Stimulated activated CD4-positive, alpha-beta T cell treated with anti-CD3 and anti-CD28 coated beads, Interleukin-12 subunit alpha, Interleukin-12 subunit beta, amount 100 ng/mL, for 4 hours (primary cell): ENCODE results near the gene ZFP82.

Source experiments
- DNase-seq: peaks from one replicate; pipeline ENCODE4 v3.0.0-alpha.2; 2020

ZFP82 gene

GRCh38 chr19:36418287-36419001, at the start of gene ZFP82:
Gene ZFP82, minus strand, starts transcription at chr19:36418644. Its CDS starts 8,855 bp downstream, at chr19:36409789.
- peak; percentile 73 for DNase-seq

GRCh38 chr19:36460046-36460445, 41.6 kb upstream of the ZFP82 start:
- no peak for DNase-seq

GRCh38 chr19:36456831-36457230, 38.4 kb upstream of the ZFP82 start:
- DNase-seq: no peak

DNA sequence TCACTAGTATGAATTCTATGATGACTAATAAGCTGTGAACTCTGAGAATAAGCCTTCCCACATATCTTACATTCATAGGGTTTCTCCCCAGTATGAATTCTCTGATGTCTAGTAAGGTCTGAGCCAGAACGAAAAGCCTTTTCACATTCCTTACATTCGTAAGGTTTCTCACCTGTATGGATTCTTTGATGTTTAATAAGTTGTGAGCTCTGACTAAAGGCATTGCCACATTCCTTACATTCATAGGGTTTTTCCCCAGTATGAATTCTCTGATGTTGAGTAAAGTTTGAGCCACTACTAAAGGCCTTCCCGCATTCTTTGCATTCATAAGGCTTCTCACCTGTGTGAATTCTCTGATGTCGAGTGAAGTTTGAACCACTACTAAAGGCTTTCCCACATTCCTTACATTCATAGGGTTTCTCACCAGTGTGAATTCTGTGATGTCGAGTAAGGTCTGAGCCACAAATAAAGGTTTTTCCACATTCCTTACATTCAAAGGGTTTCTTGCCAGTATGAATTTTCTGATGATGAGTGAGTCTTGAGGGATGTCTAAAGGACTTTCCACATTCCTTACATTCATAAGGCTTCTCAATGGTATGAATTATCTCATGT, 30.7 kb upstream of the ZFP82 start:
- no peak for DNase-seq

DNA sequence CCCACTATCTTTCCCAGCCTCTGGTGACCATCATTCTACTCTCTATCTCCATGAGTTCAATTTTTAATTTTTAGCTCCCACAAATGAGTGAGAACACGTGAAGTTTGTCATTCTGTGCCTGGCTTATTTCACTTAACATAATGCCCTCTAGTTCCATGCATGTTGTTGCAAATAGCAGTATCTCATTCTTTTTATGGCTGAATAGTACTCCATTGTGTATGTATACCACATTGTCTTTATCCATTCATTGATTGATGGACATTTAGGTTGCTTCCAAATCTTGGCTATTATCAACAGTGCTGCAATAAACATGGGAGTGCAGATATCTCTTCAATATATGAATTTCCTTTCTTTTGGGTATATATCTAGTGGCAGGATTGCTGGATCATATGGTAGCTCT, 22.9 kb upstream of the ZFP82 start:
- no peak for DNase-seq

GRCh38 chr19:36436531-36436930, 18.1 kb upstream of the ZFP82 start:
- no peak for DNase-seq

DNA sequence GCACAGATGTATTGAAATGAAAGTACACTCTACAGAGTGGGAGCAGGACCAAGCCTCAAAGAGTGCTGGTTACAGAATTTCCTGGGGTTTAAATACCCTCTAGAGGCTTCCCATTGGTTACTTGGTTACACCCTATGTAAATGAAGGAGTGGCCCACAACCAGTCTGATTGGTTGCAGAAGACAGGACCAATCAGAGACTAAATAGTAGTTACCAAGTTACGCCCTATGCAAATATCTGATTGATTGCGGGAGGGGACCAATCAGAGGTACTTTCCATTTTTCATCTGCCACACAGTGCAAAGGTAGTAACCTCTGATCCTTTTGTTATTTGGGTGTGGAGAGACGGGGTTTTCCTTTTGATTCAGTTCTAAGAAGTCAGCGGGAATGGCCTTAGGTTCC, 5.5 kb upstream of the ZFP82 start:
- no peak for DNase-seq

GRCh38 chr19:36421749-36422481, 3.5 kb upstream of the ZFP82 start:
- DNase-seq: no peak

DNA sequence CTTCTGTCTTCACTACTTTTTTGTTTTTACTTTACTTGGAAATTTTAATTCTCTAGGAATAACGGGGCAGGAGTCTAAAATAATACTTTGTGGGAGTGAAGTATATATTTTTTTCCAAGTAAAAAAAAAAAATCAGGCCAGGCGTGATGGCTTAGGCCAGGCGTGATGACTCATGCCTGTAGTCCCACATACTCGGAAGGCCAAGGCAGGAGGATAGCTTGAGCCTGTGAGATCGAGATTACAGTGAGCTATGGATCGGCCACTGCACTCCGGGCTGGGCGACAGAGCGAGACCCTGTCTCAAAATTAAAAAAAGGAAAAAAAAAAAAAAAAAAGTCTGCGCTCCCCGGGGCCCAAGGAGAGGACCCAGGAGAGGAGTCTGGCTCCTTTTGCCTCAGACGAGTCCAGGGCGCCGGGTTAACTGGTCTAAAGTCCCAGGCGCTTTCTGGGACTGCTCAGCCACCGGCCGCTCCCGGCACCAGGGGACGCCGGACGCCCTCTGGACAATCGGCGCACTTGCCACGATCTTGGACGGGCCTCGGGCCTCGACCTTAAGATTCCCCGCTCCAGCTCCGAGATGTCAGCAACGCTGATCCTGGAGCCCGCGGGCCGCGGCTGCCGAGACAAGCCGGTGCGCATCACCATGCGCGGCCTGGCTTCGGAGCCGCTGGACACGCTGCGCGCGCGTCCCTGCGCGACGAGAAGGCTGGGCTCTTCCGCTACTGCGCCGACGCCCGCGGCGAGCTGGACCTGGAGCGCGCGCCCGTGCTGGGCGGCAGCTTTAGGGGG, 2.7 kb upstream of the ZFP82 start:
- no peak for DNase-seq

DNA sequence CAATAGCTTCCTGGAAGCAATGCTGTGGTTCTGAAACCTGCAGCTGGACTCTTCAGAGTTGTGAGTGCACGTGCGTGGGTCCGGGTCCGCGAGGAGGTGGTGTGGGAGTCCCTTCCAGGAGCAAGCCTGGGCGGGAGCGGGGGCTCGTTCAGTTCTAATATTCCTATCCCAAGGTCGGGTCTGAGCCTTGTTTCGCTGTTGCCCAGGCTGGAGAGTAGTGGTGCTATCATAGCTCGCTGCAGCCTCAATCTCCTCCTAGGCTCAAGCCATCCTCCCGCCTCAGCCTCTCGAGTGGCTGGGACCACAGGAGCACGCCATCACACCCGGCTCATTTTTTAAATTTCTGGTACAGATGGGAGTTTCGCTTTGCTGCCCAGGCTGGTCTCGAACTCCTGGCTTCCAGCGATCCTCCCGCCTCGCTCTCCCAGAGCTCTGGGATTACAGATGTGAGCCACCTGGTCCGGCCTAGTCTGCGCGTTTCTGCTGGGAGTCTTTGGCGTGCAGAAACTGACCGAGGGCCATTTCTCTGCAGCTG, 625 bp downstream of the ZFP82 start:
- DNase-seq: no peak

- no peak for DNase-seq
These were observed 8.6 kb downstream of the ZFP82 start for GRCh38 chr19:36409841-36410240.

DNA sequence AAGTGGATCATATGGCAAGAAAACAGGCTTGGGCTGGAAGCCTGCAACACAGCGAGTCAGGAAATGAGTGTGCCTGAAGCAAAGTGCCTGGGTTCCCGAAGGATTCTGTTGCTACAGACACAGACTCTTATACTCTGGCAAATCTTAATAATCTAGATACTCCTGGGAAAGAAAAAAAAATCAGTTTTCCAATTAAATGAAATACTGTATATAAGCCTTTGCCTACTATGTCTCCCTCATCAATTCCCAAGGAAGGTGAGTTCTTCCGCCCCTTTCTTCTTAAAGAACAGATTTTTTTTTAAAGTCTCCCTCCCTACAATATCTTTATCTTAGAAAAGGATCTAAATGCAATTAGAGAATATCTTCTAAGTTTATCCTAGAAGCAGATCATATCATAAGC, 10.3 kb downstream of the ZFP82 start:
- no peak for DNase-seq

- no peak for DNase-seq
These were observed 13.9 kb downstream of the ZFP82 start for GRCh38 chr19:36404498-36404897.

- DNase-seq: no peak
These were observed 17.0 kb downstream of the ZFP82 start for GRCh38 chr19:36401475-36401874.

DNA sequence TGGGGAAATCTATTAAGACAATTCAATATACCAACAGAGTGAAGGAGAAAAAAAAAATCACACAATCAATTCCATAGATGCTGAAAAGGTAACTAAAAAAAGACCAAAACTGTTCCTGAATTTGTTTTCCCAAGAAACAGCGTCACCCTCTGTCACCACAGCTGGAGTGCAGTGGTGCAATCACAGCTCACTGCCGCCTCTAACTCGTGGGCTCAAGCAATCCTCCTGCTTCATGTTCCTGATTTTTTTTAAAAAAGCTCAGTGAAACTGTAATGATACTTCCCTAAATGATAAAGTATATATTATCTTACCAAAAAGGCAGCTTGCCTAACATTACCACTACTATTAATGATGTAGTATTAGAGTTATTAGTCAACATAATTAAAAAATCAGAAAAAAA, 19.9 kb downstream of the ZFP82 start:
- DNase-seq: no peak

DNA sequence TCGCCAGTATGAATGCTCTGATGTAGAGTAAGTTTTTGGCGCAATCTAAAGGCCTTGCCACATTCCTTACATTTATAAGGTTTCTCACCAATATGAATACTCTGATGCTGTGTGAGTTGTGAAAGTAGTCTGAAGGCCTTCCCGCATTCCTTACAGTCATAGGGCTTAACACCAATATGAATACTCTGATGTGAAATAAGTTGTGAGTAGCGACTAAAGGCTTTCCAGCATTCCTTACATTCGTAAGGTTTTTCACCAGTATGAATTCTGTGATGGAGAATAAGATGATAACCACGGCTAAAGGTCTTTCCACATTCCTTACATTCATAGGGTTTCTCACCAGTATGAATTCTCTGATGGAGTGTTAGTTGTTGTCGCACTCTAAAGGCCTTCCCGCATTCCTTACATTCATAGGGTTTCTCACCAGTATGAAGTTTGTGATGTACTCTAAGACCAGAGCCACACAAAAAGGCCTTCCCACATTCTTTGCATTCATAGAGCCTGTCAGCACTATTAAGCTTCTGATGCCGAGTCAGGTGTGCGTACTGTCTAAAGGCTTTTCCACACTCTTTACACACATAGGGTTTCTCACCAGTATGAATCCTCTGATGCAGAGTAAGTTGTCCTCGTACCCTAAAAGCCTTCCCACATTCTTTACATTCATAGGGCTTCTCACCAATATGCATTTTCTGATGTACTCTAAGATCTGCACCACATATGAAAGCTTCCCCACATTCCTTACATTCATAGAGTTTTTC, 25.3 kb downstream of the ZFP82 start:
- no peak for DNase-seq

GRCh38 chr19:36379510-36379819, 39.0 kb downstream of the ZFP82 start:
- DNase-seq: no peak

DNA sequence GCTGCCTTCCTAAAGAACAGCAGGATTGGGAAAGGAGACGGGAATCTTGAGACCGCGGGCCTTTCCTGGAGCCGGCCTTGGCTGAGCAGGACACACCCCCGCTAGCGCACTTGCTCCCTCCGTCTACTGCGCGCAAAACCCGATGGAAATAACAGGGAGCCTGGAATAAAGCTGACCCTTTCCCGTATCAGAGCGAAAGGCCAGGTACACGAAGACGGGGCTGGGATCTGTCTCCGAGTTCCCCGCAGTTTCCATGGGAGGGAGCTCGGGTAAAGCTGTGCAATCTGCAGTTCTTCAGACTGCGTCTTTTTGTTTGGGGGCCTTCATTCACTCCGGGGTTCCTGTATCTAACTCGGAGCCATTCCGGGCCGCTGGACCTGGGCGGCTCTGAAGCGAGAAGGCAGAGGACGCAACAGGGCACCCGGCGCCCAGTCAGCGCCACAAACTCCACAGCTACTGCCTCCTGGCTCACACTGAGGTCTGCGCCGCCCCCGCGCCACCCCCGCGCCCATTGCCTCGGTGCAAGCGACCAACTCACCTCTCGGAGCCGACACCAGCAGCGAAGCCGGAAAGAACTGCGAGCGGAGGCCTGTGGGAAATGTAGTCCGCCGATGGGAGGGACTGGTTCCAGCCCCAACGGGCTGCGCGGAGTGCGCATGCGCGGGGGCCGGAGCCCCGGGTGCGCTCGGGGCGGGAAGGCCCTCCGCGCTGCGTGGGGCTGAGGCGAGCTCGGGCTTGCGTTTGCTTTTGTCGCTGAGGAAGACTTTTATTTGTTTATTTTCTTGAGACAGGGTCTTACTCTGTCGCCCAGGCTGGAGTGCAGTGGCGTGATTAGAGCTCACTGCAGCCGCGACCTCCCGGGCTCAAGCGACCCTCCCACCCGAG, 39.6 kb downstream of the ZFP82 start, which contains the start of gene ZFP14:
ZFP14 (minus strand) TSS at position 577 of the 885 bp plus-strand sequence. CDS start 11,309 bp downstream, outside the sequence.
- DNase-seq: peak; percentile 93

DNA sequence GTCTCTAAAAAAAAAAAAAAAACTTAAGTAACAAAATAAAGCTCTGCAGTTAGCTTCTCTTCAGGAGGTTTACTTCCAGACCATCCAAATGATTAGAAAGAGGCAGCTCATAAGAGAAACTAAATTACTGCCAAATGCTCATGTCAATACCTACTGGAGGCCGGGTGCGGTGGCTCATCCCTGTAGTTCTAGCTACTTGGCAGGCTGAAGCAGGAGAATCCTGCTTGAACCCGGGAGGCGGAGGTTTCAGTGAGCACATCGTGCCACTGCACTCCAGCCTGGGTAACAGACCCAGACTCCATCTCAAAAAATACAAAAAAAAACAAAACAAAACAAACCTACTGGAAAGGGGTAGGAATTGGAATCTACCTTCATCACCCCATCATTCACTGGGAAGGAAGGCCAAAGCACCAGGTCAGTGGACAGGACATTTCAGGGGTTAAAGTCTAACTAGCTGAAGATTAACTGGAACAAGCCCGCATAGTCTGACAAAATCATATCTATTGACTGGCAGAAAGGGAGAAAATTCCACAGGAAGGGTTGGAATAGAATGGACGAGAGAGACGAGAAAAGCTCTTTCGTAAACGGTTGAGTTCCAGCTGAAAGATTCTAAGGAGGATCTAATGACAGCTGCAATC, 40.8 kb downstream of the ZFP82 start:
- no peak for DNase-seq

GRCh38 chr19:36373638-36374156, 44.7 kb downstream of the ZFP82 start:
- no peak for DNase-seq
